PC-9 (cell line): ENCODE measurements around the gene ERBB3. TPM values are rescaled to one million over a fixed set of nuclear protein-coding genes. Genes with fewer than 3 reads are reported as not detected.

Experiments
- BruUV-seq: library from RNA; stranded (reverse); fragments of 400-500 nt; replicated peaks from 2 replicates; lab custom pipeline; 2021; lab: Mats Ljungman, UMichigan
- CTCF ChIA-PET: fragments of 300-600 bp; sonication (Branson Sonifier 250); formaldehyde crosslinking; loops from one replicate; lab custom pipeline; 2022; ENCODE audit warnings: antibody characterized with exemption; lab: Charles Lee
- POLR2A ChIA-PET: fragments of 300-600 bp; sonication (Branson Sonifier 250); formaldehyde crosslinking; loops from one replicate; lab custom pipeline; 2022; ENCODE audit warnings: antibody characterized with exemption; ENCODE audit not compliant: unreplicated experiment; lab: Charles Lee
- DNase-seq, 2 experiments: peaks; one replicate each; pipeline versions ENCODE4 v3.0.0 to v3.0.0-alpha.2; 2015 to 2022; ENCODE audit warnings: mixed read lengths in 1 of 2
- H2AFZ ChIP-seq: fragments of 200-600 bp; sonication (generic); 2 replicates; pipeline ENCODE4 v1.8.1; 2017; ENCODE audit warnings: antibody characterized with exemption
- H3F3A ChIP-seq: fragments of 200-600 bp; sonication (generic); 2 replicates; pipeline ENCODE4 v1.8.1; 2017; ENCODE audit warnings: antibody characterized with exemption, mild to moderate bottlenecking, low read depth; ENCODE audit not compliant: insufficient read depth
- H3K27ac ChIP-seq: fragments of 200-600 bp; sonication (generic); 2 replicates; pipeline ENCODE4 v1.6.1; 2016; ENCODE audit warnings: mixed run types
- H3K27me3 ChIP-seq: fragments of 200-600 bp; sonication (generic); 2 replicates; pipeline ENCODE4 v1.6.1; 2016; ENCODE audit warnings: low read depth, mixed run types; ENCODE audit not compliant: insufficient read depth
- H3K36me3 ChIP-seq: fragments of 200-600 bp; sonication (generic); 2 replicates; pipeline ENCODE4 v1.6.1; 2016; ENCODE audit warnings: low read depth, mixed run types
- H3K4me1 ChIP-seq: fragments of 200-600 bp; sonication (generic); replicated peaks from 2 replicates; pipeline ENCODE4 v1.6.1; 2016; ENCODE audit warnings: mixed run types; ENCODE audit not compliant: insufficient read depth
- H3K4me2 ChIP-seq: fragments of 200-600 bp; sonication (generic); 2 replicates; pipeline ENCODE4 v1.6.1; 2017; ENCODE audit warnings: mixed run types
- H3K4me3 ChIP-seq: fragments of 200-600 bp; sonication (generic); 2 replicates; pipeline ENCODE4 v1.6.1; 2016; ENCODE audit warnings: mixed run types
- H3K79me2 ChIP-seq: fragments of 200-600 bp; sonication (generic); 2 replicates; pipeline ENCODE4 v1.6.1; 2017; ENCODE audit warnings: low read depth, mixed run types
- H3K9me2 ChIP-seq: fragments of 200-600 bp; sonication (generic); 2 replicates; pipeline ENCODE4 v1.8.1; 2017; ENCODE audit warnings: mild to moderate bottlenecking; ENCODE audit not compliant: insufficient read depth
- H3K9me3 ChIP-seq: fragments of 200-600 bp; sonication (generic); 2 replicates; pipeline ENCODE4 v1.8.1; 2016; ENCODE audit warnings: low read depth; ENCODE audit not compliant: insufficient read depth
- H4K20me1 ChIP-seq: fragments of 200-600 bp; sonication (generic); 2 replicates; pipeline ENCODE4 v1.8.1; 2017; ENCODE audit not compliant: insufficient read depth
- CTCF ChIP-seq: fragments of 200-600 bp; sonication (generic); conservative IDR thresholded peaks from 2 replicates; pipeline ENCODE4 v1.6.1; 2017; ENCODE audit warnings: mixed run types, antibody characterized with exemption, mild to moderate bottlenecking, moderate library complexity
- EZH2 ChIP-seq: fragments of 200-600 bp; sonication (generic); IDR thresholded peaks from 2 replicates; pipeline ENCODE4 v1.8.0; 2017; ENCODE audit warnings: antibody characterized with exemption, low read depth
- intact Hi-C: fragments of 100-400 bp; cut with micrococcal nuclease; formaldehyde crosslinking; loops from one replicate; pipeline ENCODE4 v1.10.0; 2022; ENCODE audit not compliant: unreplicated experiment
- total RNA-seq: library from RNA; stranded (reverse); gene quantifications from 2 replicates; pipeline ENCODE4 v1.2.3, GENCODE V29; 2021

ERBB3 gene
- total RNA-seq, 1 experiment from 2014 or later = 127 TPM

GRCh38 chr12:56152132-56152755, 72.3 kb downstream of the ERBB3 start, which contains the start of gene MYL6B:
TSS of gene MYL6B (plus strand) at chr12:56152587. CDS start at chr12:56153919, 1,332 bp downstream.
- no peak for TF ChIP-seq EZH2
- no peak for TF ChIP-seq CTCF
- DNase-seq = peak; percentile 80 to 89
- H2AFZ ChIP-seq = peak within 1 kb of the TSS; percentile 82
- H3F3A ChIP-seq = peaks cover 19% of the 10 kb centered on the region
- ChIA-PET POLR2A (interaction anchor here (0.6 to 0.7 kb wide), 2 partner anchors 35 to 208 kb away, joined by 3 read pairs; no protein-coding TSS in a partner anchor), CTCF (interaction anchor here (1.0 kb wide), 1 partner anchor 26 kb away, joined by 4 read pairs; no protein-coding TSS in a partner anchor)
- H3K4me2 ChIP-seq = peak within 1 kb of the TSS; percentile 88
- H3K9me3 ChIP-seq = no peaks in the 10 kb centered on the region
- no peaks in the 10 kb centered on the region for H4K20me1 ChIP-seq
- BruUV-seq = no TSS peak
- H3K4me1 ChIP-seq = peaks cover 27% of the 10 kb centered on the region
- no peaks in the 10 kb centered on the region for H3K27me3 ChIP-seq
- peak within 1 kb of the TSS; percentile 77 for H3K4me3 ChIP-seq
- peak within 1 kb of the TSS; percentile 83 for H3K27ac ChIP-seq
- peaks cover 9% of the 10 kb centered on the region; the same call in 1 of the 2 replicates for H3K79me2 ChIP-seq
- H3K9me2 ChIP-seq = no peaks in the 10 kb centered on the region
- H3K36me3 ChIP-seq = no peaks in the 10 kb centered on the region
- intact Hi-C loops = loop anchor here (1.0 kb wide), 1 partner anchor 26 kb away; no protein-coding TSS in a partner anchor

Other genes with a start within 250 kb of the ERBB3 start
- gene MMP19, start 237.2 kb upstream of the ERBB3 start, total RNA-seq = 0.60 and 0.83 TPM in 2 replicates
- 45.4 and 54.0 TPM in 2 replicates for gene PYM1, start 152.3 kb upstream of the ERBB3 start, total RNA-seq
- gene DGKA, start 149.0 kb upstream of the ERBB3 start, total RNA-seq = 86.6 and 91.0 TPM in 2 replicates
- gene PMEL, start 114.1 kb upstream of the ERBB3 start, total RNA-seq = 8.7 and 12.6 TPM in 2 replicates
- 93.8 and 99.4 TPM in 2 replicates for gene CDK2, start 113.3 kb upstream of the ERBB3 start, total RNA-seq
- gene RAB5B, start 106.1 kb upstream of the ERBB3 start, total RNA-seq = 98.6 and 122 TPM in 2 replicates
- 20.4 and 22.7 TPM in 2 replicates for gene SUOX, start 82.9 kb upstream of the ERBB3 start, total RNA-seq
- gene IKZF4, start 59.1 kb upstream of the ERBB3 start, total RNA-seq = 7.4 and 9.6 TPM in 2 replicates
- 25.2 and 43.3 TPM in 2 replicates for gene RPS26, start 38.2 kb upstream of the ERBB3 start, total RNA-seq
- 120 and 159 TPM in 2 replicates for gene PA2G4, start 24.4 kb downstream of the ERBB3 start, total RNA-seq
- gene RPL41, start 36.5 kb downstream of the ERBB3 start, total RNA-seq = 3,423 and 4,460 TPM in 2 replicates
- gene ZC3H10, start 38.1 kb downstream of the ERBB3 start, total RNA-seq = 4.4 and 6.5 TPM in 2 replicates
- gene ESYT1, start 48.1 kb downstream of the ERBB3 start, total RNA-seq = 46.1 and 52.2 TPM in 2 replicates
- gene MYL6B, start 72.4 kb downstream of the ERBB3 start, total RNA-seq = 120 and 121 TPM in 2 replicates
- gene MYL6, start 78.2 kb downstream of the ERBB3 start, total RNA-seq = 666 and 697 TPM in 2 replicates
- gene SMARCC2, start 109.3 kb downstream of the ERBB3 start, total RNA-seq = 70.3 and 86.4 TPM in 2 replicates
- 29.5 and 33.4 TPM in 2 replicates for gene RNF41, start 141.8 kb downstream of the ERBB3 start, total RNA-seq
- 58.2 and 68.5 TPM in 2 replicates for gene NABP2, start 144.2 kb downstream of the ERBB3 start, total RNA-seq
- 0.87 and 2.8 TPM in 2 replicates for gene SLC39A5, start 149.9 kb downstream of the ERBB3 start, total RNA-seq
- gene ANKRD52, start 178.2 kb downstream of the ERBB3 start, total RNA-seq = 59.4 and 62.8 TPM in 2 replicates
- gene COQ10A, start 186.8 kb downstream of the ERBB3 start, total RNA-seq = 6.5 and 6.9 TPM in 2 replicates
- gene CS, start 220.2 kb downstream of the ERBB3 start, total RNA-seq = 203 and 205 TPM in 2 replicates
- 78.2 and 82.1 TPM in 2 replicates for gene CNPY2, start 235.8 kb downstream of the ERBB3 start, total RNA-seq